ENCODE results near the gene CAMTA2. TPM values are rescaled to one million over a fixed set of nuclear protein-coding genes. Genes with fewer than 3 reads are reported as not detected.
A peak's percentile ranks its signal among the peaks of the same experiment; 100 is the strongest.

The CAMTA2 gene
- total and polyA plus RNA-seq, 9 of the 15 experiments (the other 6 are each of a cell fraction or from before 2014, with no cell fraction given): 0.24 to 25.1 (median 6.3) TPM

DNA sequence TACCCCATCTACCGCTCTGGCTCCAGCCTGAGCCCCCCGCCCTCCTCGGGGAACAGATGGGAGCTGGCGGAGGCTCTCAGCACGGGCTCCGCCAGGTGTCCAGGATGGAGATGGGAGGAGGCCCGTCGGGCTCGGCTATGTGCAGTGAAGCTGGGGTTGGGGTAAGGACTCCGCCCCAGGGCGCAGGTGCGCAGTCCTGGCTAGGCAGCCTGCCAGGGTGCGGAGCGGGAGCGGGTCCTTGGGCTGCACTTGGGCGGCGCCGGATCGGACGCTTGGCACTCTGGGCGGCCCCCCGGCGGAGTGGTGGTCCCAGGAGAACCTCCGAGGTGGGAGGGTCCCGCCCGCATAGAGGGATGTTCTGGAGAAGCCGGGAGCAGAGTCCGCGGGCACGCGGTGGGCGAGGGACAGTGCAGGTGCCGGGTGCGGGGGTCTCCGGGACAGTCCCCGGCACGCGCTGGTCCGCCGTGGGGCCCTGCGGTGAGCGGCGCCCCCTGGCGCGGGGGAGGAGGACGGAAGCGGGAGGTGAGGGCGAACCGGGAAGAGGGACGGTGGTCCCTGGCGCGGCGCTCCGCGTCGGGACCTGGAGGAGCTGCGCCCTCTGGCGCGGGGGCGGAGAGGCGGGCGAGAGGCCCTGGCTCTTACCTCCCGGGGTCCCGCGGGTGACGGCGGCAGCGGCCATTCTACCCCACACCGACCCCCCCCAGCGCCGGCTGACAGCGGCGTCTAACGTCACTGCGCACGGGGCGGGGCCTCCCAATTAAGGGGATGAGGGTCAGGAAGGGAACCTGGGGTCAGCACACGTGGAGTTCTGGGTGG, at the start of gene CAMTA2 (continued):
- TF ChIP-seq, protein P1, sequence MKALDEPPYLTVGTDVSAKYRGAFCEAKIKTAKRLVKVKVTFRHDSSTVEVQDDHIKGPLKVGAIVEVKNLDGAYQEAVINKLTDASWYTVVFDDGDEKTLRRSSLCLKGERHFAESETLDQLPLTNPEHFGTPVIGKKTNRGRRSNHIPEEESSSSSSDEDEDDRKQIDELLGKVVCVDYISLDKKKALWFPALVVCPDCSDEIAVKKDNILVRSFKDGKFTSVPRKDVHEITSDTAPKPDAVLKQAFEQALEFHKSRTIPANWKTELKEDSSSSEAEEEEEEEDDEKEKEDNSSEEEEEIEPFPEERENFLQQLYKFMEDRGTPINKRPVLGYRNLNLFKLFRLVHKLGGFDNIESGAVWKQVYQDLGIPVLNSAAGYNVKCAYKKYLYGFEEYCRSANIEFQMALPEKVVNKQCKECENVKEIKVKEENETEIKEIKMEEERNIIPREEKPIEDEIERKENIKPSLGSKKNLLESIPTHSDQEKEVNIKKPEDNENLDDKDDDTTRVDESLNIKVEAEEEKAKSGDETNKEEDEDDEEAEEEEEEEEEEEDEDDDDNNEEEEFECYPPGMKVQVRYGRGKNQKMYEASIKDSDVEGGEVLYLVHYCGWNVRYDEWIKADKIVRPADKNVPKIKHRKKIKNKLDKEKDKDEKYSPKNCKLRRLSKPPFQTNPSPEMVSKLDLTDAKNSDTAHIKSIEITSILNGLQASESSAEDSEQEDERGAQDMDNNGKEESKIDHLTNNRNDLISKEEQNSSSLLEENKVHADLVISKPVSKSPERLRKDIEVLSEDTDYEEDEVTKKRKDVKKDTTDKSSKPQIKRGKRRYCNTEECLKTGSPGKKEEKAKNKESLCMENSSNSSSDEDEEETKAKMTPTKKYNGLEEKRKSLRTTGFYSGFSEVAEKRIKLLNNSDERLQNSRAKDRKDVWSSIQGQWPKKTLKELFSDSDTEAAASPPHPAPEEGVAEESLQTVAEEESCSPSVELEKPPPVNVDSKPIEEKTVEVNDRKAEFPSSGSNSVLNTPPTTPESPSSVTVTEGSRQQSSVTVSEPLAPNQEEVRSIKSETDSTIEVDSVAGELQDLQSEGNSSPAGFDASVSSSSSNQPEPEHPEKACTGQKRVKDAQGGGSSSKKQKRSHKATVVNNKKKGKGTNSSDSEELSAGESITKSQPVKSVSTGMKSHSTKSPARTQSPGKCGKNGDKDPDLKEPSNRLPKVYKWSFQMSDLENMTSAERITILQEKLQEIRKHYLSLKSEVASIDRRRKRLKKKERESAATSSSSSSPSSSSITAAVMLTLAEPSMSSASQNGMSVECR (CRISPR knock-in tag; IDR thresholded peaks at IDR 0.05): peak; percentile 87
- TF ChIP-seq NONO (IDR thresholded peaks at IDR 0.05; ENCODE audit: low read depth in 2 of 2, low read length in 1 of 2) (peak in 1 of 2 experiments; percentile 52; a peak in 1 of 4 replicates), KLF16 (IDR thresholded peaks at IDR 0.05) (0 out of 2 replicates have a peak, but pooled peaks have one; percentile 23), NRF1 (conservative IDR thresholded peaks at IDR 0.05 in 1 of 2, IDR thresholded peaks at IDR 0.05 in 1 of 2) (peak; percentile 83 to 85), ESRRA (IDR thresholded peaks at IDR 0.05; ENCODE audit: borderline replicate concordance, low read depth) (peak; percentile 86; the same call in 1 of the 2 replicates), PHF8 (IDR thresholded peaks at IDR 0.05; ENCODE audit: borderline replicate concordance, low read length) (peak; percentile 68; the same call in 1 of the 2 replicates), NR1H2 (CRISPR knock-in tag; IDR thresholded peaks at IDR 0.05) (no peak), ZNF232 (CRISPR knock-in tag; IDR thresholded peaks at IDR 0.05) (0 out of 2 replicates have a peak, but pooled peaks have one; percentile 36), MCM5 (IDR thresholded peaks at IDR 0.05; ENCODE audit: low read depth) (no peak), CBFB (CRISPR knock-in tag; IDR thresholded peaks at IDR 0.05) (no peak)
- TF ChIP-seq, protein P2, sequence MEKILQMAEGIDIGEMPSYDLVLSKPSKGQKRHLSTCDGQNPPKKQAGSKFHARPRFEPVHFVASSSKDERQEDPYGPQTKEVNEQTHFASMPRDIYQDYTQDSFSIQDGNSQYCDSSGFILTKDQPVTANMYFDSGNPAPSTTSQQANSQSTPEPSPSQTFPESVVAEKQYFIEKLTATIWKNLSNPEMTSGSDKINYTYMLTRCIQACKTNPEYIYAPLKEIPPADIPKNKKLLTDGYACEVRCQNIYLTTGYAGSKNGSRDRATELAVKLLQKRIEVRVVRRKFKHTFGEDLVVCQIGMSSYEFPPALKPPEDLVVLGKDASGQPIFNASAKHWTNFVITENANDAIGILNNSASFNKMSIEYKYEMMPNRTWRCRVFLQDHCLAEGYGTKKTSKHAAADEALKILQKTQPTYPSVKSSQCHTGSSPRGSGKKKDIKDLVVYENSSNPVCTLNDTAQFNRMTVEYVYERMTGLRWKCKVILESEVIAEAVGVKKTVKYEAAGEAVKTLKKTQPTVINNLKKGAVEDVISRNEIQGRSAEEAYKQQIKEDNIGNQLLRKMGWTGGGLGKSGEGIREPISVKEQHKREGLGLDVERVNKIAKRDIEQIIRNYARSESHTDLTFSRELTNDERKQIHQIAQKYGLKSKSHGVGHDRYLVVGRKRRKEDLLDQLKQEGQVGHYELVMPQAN (IDR thresholded peaks at IDR 0.05; ENCODE audit: borderline replicate concordance): peak; percentile 58; the same call in 1 of the 2 replicates
- TF ChIP-seq, protein P3, sequence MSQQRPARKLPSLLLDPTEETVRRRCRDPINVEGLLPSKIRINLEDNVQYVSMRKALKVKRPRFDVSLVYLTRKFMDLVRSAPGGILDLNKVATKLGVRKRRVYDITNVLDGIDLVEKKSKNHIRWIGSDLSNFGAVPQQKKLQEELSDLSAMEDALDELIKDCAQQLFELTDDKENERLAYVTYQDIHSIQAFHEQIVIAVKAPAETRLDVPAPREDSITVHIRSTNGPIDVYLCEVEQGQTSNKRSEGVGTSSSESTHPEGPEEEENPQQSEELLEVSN (IDR thresholded peaks at IDR 0.05; ENCODE audit: borderline replicate concordance in 1 of 2, extremely low read depth in 1 of 2, insufficient read depth in 1 of 2, insufficient read length in 1 of 2, low read depth in 1 of 2, low read length in 1 of 2, poor library complexity in 1 of 2, severe bottlenecking in 1 of 2): peak; percentile 8 to 66
